Aorta (tissue), 5 donors: ENCODE data around the gene RNF121. TPM values are rescaled to one million over a fixed set of nuclear protein-coding genes. Genes with fewer than 3 reads are reported as not detected.

ENCODE experiments used
- ATAC-seq: fragments of 200-7000 bp; cut with Tn5 transposase; one replicate; pipeline ENCODE4 v1.9.1; 2022; ENCODE audit warnings: moderate library complexity; ENCODE audit not compliant: low FRiP score
- DNase-seq, 2 donors: peaks; one replicate each; pipeline ENCODE4 v3.0.0-alpha.2; 2020
- H3K27ac ChIP-seq, 2 donors: one replicate each; pipeline ENCODE4 v1.5.1; 2013; ENCODE audit warnings: low read length in 2 of 2, mild to moderate bottlenecking in 2 of 2, moderate library complexity in 2 of 2, control low read depth in 1 of 2, inconsistent platforms in 1 of 2, low read depth in 1 of 2
- H3K27me3 ChIP-seq, 2 donors: one replicate each; pipeline ENCODE4 v1.6.1; 2013; ENCODE audit warnings: control low read depth in 1 of 2, low read length in 1 of 2, mild to moderate bottlenecking in 1 of 2, moderate library complexity in 1 of 2; ENCODE audit not compliant: insufficient read depth in 2 of 2, control insufficient read depth in 1 of 2
- H3K36me3 ChIP-seq, 2 donors: one replicate each; pipeline ENCODE4 v1.6.1; 2013; ENCODE audit warnings: control low read depth in 1 of 2, low read length in 1 of 2, mild to moderate bottlenecking in 1 of 2; ENCODE audit not compliant: insufficient read depth in 2 of 2, control insufficient read depth in 1 of 2
- H3K4me1 ChIP-seq, 2 donors: one replicate each; pipeline ENCODE4 v1.6.1; 2013; ENCODE audit warnings: low read length in 2 of 2, control low read depth in 1 of 2, mild to moderate bottlenecking in 1 of 2, moderate library complexity in 1 of 2; ENCODE audit not compliant: insufficient read depth in 2 of 2, control insufficient read depth in 1 of 2
- H3K4me3 ChIP-seq, 2 donors: one replicate each; pipeline ENCODE4 v1.5.1; 2013; ENCODE audit warnings: low read length in 2 of 2, control low read depth in 1 of 2, mild to moderate bottlenecking in 1 of 2
- H3K9me3 ChIP-seq: one replicate; pipeline ENCODE4 v1.6.1; 2013; ENCODE audit warnings: mild to moderate bottlenecking, low read length; ENCODE audit not compliant: control insufficient read depth
- WGBS, 2 donors: extraction: QIAGEN DNeasy Blood & Tissue Kit; methylation state at CpG; one replicate each; pipeline ENCODE4 v1.1.7; 2013; 5-methylcytosine and 5-hydroxymethylcytosine counted together
- intact Hi-C, 2 donors: fragments of 100-400 bp; cut with DNase I; formaldehyde crosslinking; loops; one replicate each; pipeline versions ENCODE4 v1.14.2 to v1.15.0; 2022
- polyA plus RNA-seq, 2 donors: library from polyadenylated mRNA; stranded (reverse); fragments of 200-250 nt; gene quantifications; one replicate each; pipeline ENCODE4 v1.2.3, GENCODE V29; 2013
- total RNA-seq, 2 donors: library from RNA; stranded (reverse); fragmentation: NEBNext Ultra II Directional; extraction: Animal tissue kit (Norgen Biotek cat#: 25700); gene quantifications; one replicate each; pipeline ENCODE4 v1.2.1, GENCODE V29; 2021
- donor health status: healthy with polysubstance abuse.
- donor health status: Bipolar disorder and iron deficiency.
- donor health status: DM: no; HTN: no; CAD: no.
- donor health status: DM: no; HTN: no; CAD: no.
- donor health status: DM: yes; HTN: yes; CAD: no.

RNF121 gene
- total and polyA plus RNA-seq, 4 donors, result 20.8 to 38.6 (median 30.6) TPM

DNA sequence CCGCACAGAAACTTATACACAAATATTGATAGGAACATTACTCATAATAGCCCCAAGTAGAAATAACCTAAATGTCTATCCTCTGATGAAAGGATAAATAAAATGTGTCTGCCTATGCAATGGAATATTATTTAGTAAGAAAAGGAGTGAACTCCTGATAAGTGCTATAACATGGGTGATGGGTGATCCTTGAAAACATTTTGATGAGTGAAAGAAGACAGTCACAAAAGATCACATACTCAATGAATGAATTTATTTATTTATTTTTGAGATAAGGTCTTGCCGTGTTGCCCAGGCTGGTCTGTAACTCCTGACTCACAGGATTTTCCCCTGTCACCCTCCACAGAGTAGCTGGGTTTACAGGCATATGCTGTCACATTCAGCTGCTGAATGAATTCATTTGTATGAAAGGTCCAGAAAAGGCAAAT, 17.3 kb downstream of the RNF121 start:
- Histone ChIP-seq H3K27me3 (no peaks in the 10 kb centered on the region), H3K4me3 (no peak overlapping the region), H3K9me3 (no peaks in the 10 kb centered on the region), H3K36me3 (no peaks in the 10 kb centered on the region), H3K27ac (no peak overlapping the region), H3K4me1 (peaks cover 3 to 4% of the 10 kb centered on the region in 2 donors)
- intact Hi-C loops, result no loop called here
- DNase-seq, result no peak
- WGBS, 2 donors, result 11 to 18% methylated on average over 2 of the region's 2 CpGs
- ATAC-seq, result no peak

DNA sequence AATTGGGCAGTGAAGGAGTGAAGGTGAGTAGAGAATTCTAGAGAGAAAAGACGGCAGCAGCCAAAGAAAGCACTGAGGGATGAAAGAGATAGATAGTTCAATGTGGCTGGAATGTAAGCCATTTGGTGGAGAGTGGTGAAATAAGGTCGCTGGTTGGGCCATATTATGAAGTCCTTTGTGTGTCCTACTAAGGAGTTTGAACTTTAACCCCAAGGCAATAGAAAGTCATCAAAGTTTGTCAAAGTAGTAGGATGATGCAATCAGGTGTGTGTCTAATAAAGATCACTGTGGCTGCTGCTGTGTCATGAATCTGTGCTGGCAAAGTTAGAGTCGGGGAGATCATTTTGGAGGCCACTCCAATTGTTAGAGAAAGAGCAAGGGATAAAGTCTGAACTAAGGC, 18.7 kb downstream of the RNF121 start:
- Histone ChIP-seq H3K4me3 (no peak overlapping the region), H3K27me3 (no peaks in the 10 kb centered on the region), H3K4me1 (peaks cover 3 to 4% of the 10 kb centered on the region in 2 donors), H3K27ac (no peak overlapping the region), H3K36me3 (no peaks in the 10 kb centered on the region), H3K9me3 (no peaks in the 10 kb centered on the region)
- WGBS, 2 donors, result 82 to 86% methylated on average over 3 of the region's 3 CpGs
- DNase-seq (no peak), ATAC-seq (no peak)
- intact Hi-C loops, result no loop called here

DNA sequence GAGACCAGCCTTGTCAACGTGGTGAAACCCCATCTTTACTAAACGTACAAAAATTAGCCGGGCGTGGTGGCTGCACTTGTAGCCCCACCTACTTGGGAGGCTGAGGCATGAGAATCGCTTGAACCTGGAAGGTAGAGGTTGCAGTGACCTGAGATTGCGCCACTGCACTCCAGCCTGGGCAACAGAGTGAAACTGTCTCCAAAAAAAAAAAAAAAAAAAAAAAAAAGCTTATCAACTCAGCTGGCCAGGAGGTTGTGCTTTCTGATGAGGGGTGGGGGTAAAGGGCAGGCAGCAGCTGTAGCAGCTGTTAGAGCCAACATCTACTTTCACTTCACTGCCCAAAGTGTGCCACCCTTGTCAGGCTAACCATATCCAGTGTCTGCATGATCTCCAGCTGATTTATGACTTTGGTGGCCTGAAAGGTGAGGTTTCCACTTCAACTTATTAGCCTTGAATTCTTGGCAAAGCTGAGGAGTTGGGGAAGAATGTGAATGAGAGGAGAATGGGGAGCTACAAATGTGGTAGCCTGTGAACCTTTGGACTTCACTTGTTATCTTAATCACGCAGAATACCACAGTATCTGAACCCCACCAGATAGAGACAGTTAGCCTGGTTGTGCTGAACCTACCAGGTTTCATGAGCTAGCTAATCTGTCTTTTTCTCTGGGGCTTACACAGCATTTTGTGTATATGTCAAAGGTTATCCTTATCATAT, 19.6 kb downstream of the RNF121 start:
- peaks cover 3 to 4% of the 10 kb centered on the region in 2 donors for H3K4me1 ChIP-seq
- no peaks in the 10 kb centered on the region for H3K36me3 ChIP-seq
- DNase-seq (no peak), ATAC-seq (no peak)
- H3K27me3 ChIP-seq, result no peaks in the 10 kb centered on the region
- no peak overlapping the region for H3K27ac ChIP-seq
- WGBS, 2 donors, result 84 to 89% methylated on average over 7 of the region's 7 CpGs
- intact Hi-C loops, result no loop called here
- H3K9me3 ChIP-seq, result no peaks in the 10 kb centered on the region
- H3K4me3 ChIP-seq, result no peak overlapping the region

DNA sequence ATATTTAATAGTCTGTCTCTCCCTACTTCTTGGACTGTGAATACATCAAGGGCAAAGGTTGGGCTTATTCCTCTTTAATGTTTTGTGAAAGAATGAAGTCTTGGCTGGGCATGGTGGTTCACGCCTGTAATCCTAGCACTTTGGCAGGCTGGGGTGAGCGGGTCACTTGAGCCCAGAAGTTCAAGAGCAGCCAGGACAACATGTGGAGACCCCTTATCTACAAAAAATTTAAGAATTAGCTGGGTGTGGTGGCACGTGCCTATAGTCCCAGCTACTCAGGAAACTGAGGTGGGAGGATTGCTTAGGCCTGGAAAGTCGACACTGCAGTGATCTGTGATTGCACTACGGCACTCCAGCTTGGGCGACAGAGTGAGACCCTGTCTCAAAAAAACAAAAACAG, 20.2 kb downstream of the RNF121 start:
- Histone ChIP-seq H3K27me3 (no peaks in the 10 kb centered on the region), H3K4me1 (peaks cover 4 to 7% of the 10 kb centered on the region in 2 donors), H3K9me3 (no peaks in the 10 kb centered on the region), H3K36me3 (no peaks in the 10 kb centered on the region), H3K27ac (no peak overlapping the region), H3K4me3 (no peak overlapping the region)
- intact Hi-C loops, result no loop called here
- no peak for DNase-seq
- no peak for ATAC-seq
- 72 to 75% methylated on average over 6 of the region's 6 CpGs for WGBS, 2 donors

- H3K27ac ChIP-seq, result no peak overlapping the region
- DNase-seq (no peak), ATAC-seq (no peak)
- intact Hi-C loops, result no loop called here
- H3K36me3 ChIP-seq, result no peaks in the 10 kb centered on the region
- H3K9me3 ChIP-seq, result no peaks in the 10 kb centered on the region
- H3K4me3 ChIP-seq, result no peak overlapping the region
- H3K27me3 ChIP-seq, result no peaks in the 10 kb centered on the region
- H3K4me1 ChIP-seq, result peaks cover 3 to 6% of the 10 kb centered on the region in 2 donors
- 92 to 93% methylated on average over 4 of the region's 4 CpGs for WGBS, 2 donors
These were observed 23.0 kb downstream of the RNF121 start for GRCh38 chr11:71951741-71952310.

- no peaks in the 10 kb centered on the region for H3K9me3 ChIP-seq
- intact Hi-C loops, result no loop called here
- peaks cover 0 to 2% of the 10 kb centered on the region in 2 donors for H3K36me3 ChIP-seq
- 62 to 63% methylated on average over 3 of the region's 3 CpGs for WGBS, 2 donors
- no peak overlapping the region for H3K27ac ChIP-seq
- H3K4me3 ChIP-seq, result no peak overlapping the region
- peaks cover 3 to 6% of the 10 kb centered on the region in 2 donors for H3K4me1 ChIP-seq
- ATAC-seq (no peak), DNase-seq (no peak)
- H3K27me3 ChIP-seq, result no peaks in the 10 kb centered on the region
These were observed 27.1 kb downstream of the RNF121 start for GRCh38 chr11:71955898-71956456.

DNA sequence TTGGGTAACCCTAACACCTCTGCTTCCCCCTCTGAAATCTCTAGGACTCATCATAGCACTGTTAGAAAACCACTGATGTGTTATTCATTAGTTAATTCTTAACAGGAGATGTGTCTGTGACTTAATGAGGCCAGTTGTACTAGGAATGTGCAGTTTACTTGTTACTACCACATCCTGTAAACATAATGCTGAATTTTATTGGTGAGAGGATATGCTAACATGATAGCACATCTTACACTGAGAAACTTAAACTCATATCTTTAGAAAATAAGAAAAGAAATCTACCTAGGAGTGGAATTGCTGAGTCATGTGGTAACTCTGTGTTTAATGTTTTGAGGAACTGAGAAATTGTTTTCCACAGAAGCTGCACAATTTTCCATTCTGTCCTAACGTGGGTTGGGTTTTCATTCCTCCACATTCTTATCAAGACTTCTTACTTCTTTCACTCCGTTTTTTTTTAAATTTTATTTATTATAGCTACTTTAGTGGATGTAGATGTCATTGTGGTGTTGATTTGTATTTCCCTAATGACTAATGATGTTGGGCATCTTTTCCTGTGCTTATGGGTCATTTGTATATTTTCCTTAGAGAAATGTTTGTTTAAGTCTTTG, 33.7 kb downstream of the RNF121 start:
- no peaks in the 10 kb centered on the region for H3K27me3 ChIP-seq
- peaks cover 0 to 2% of the 10 kb centered on the region in 2 donors for H3K36me3 ChIP-seq
- H3K4me1 ChIP-seq, result no peaks in the 10 kb centered on the region
- no peaks in the 10 kb centered on the region for H3K9me3 ChIP-seq
- H3K4me3 ChIP-seq, result no peak overlapping the region
- intact Hi-C loops, result no loop called here
- no peak overlapping the region for H3K27ac ChIP-seq
- DNase-seq, result no peak
- WGBS, 2 donors, result 13 to 14% methylated on average over 2 of the region's 2 CpGs
- no peak for ATAC-seq

- no peaks in the 10 kb centered on the region for H3K27me3 ChIP-seq
- no peaks in the 10 kb centered on the region for H3K9me3 ChIP-seq
- no peak overlapping the region for H3K27ac ChIP-seq
- DNase-seq (no peak), ATAC-seq (no peak)
- intact Hi-C loops, result no loop called here
- peaks cover 0 to 2% of the 10 kb centered on the region in 2 donors for H3K36me3 ChIP-seq
- no peaks in the 10 kb centered on the region for H3K4me1 ChIP-seq
- 93 to 94% methylated on average over 8 of the region's 8 CpGs for WGBS, 2 donors
- H3K4me3 ChIP-seq, result no peak overlapping the region
These were observed 34.6 kb downstream of the RNF121 start for GRCh38 chr11:71963468-71963867.
